Peyer's patch (tissue), 4 donors: ENCODE results near the gene ENTPD6.
"Not testable (repeated sequence)": the region's sequence is repeated elsewhere in the genome, so short reads cannot be mapped to it uniquely, and the experiment has no call there.

Experiments used
- CTCF ChIP-seq, 6 experiments: fragments of 450-650 bp in 4 of 6; fragments of 200-600 bp in 2 of 6; sonication (generic) in 1 of 6; IDR thresholded peaks; one replicate each; pipeline ENCODE4 v1.5.1; 2017 to 2019; ENCODE audit warnings: antibody characterized with exemption in 6 of 6, mild to moderate bottlenecking in 3 of 6, moderate library complexity in 1 of 6
- POLR2A ChIP-seq, 2 donors: fragments of 450-650 bp; IDR thresholded peaks; one replicate each; pipeline ENCODE4 v1.5.1; 2017; ENCODE audit warnings: antibody characterized with exemption in 2 of 2, mild to moderate bottlenecking in 2 of 2, moderate library complexity in 2 of 2

GRCh38 chr20:25234009-25234849 lies 38.7 kb downstream of the ENTPD6 start:
- TF ChIP-seq CTCF, POLR2A (IDR thresholded peaks at IDR 0.05): not testable (repeated sequence)
